ENCODE measurements around the gene CREB5. TPM values are rescaled to one million over a fixed set of nuclear protein-coding genes. Genes with fewer than 3 reads are reported as not detected.

CREB5 gene
- total RNA-seq, 1 donor from 2014 or later = 13.6 TPM

GRCh38 chr7:28418966-28419365 lies 6.6 kb downstream of the CREB5 start:
- no peaks in the 10 kb centered on the region for H3K9me3 Mint-ChIP-seq
- DNase-seq (ENCODE audit: low spot score in 2 of 2, unreplicated experiment in 2 of 2) = no peak
- no peak for TF ChIP-seq CTCF (IDR thresholded peaks at IDR 0.05; ENCODE audit: unreplicated experiment)
- no peak overlapping the region for H3K4me3 Mint-ChIP-seq
- H3K4me1 Mint-ChIP-seq = peaks cover under 1% of the 10 kb centered on the region
- peaks cover 27% of the 10 kb centered on the region for H3K27me3 Mint-ChIP-seq (ENCODE audit: low read depth)
- no peaks in the 10 kb centered on the region for H3K36me3 Mint-ChIP-seq
- no peak overlapping the region for H3K27ac Mint-ChIP-seq

GRCh38 chr7:28419716-28420115 lies 7.4 kb downstream of the CREB5 start:
- no peak overlapping the region for H3K4me3 Mint-ChIP-seq
- H3K36me3 Mint-ChIP-seq = no peaks in the 10 kb centered on the region
- DNase-seq (ENCODE audit: low spot score in 2 of 2, unreplicated experiment in 2 of 2) = no peak
- H3K4me1 Mint-ChIP-seq = peaks cover 2% of the 10 kb centered on the region
- no peak overlapping the region for H3K27ac Mint-ChIP-seq
- TF ChIP-seq CTCF (IDR thresholded peaks at IDR 0.05; ENCODE audit: unreplicated experiment) = no peak
- peaks cover 26% of the 10 kb centered on the region for H3K27me3 Mint-ChIP-seq (ENCODE audit: low read depth)
- no peaks in the 10 kb centered on the region for H3K9me3 Mint-ChIP-seq

- Mint-ChIP-seq H3K27me3 (ENCODE audit: low read depth) (peaks cover 3% of the 10 kb centered on the region), H3K4me3 (no peak overlapping the region), H3K4me1 (peaks cover 6% of the 10 kb centered on the region), H3K27ac (no peak overlapping the region), H3K9me3 (no peaks in the 10 kb centered on the region), H3K36me3 (no peaks in the 10 kb centered on the region)
- no peak for TF ChIP-seq CTCF (IDR thresholded peaks at IDR 0.05; ENCODE audit: unreplicated experiment)
- no peak for DNase-seq (ENCODE audit: low spot score in 2 of 2, unreplicated experiment in 2 of 2)
These were observed 10.8 kb downstream of the CREB5 start for GRCh38 chr7:28423112-28423511.

GRCh38 chr7:28423918-28424514 lies 11.7 kb downstream of the CREB5 start:
- H3K27me3 Mint-ChIP-seq (ENCODE audit: low read depth) = peaks cover 3% of the 10 kb centered on the region
- H3K4me1 Mint-ChIP-seq = peaks cover 6% of the 10 kb centered on the region
- H3K36me3 Mint-ChIP-seq = no peaks in the 10 kb centered on the region
- no peak overlapping the region for H3K4me3 Mint-ChIP-seq
- TF ChIP-seq CTCF (IDR thresholded peaks at IDR 0.05; ENCODE audit: unreplicated experiment) = no peak
- no peak for DNase-seq (ENCODE audit: low spot score in 2 of 2, unreplicated experiment in 2 of 2)
- H3K9me3 Mint-ChIP-seq = no peaks in the 10 kb centered on the region
- H3K27ac Mint-ChIP-seq = no peak overlapping the region

GRCh38 chr7:28425496-28425895 lies 13.2 kb downstream of the CREB5 start:
- TF ChIP-seq CTCF (IDR thresholded peaks at IDR 0.05; ENCODE audit: unreplicated experiment) = no peak
- no peak overlapping the region for H3K4me3 Mint-ChIP-seq
- H3K36me3 Mint-ChIP-seq = no peaks in the 10 kb centered on the region
- H3K9me3 Mint-ChIP-seq = no peaks in the 10 kb centered on the region
- DNase-seq (ENCODE audit: low spot score in 2 of 2, unreplicated experiment in 2 of 2) = no peak
- H3K27ac Mint-ChIP-seq = no peak overlapping the region
- peaks cover 6% of the 10 kb centered on the region for H3K4me1 Mint-ChIP-seq
- peaks cover 3% of the 10 kb centered on the region for H3K27me3 Mint-ChIP-seq (ENCODE audit: low read depth)

GRCh38 chr7:28427236-28427635 lies 14.9 kb downstream of the CREB5 start:
- peaks cover 12% of the 10 kb centered on the region for H3K4me1 Mint-ChIP-seq
- no peaks in the 10 kb centered on the region for H3K36me3 Mint-ChIP-seq
- H3K27ac Mint-ChIP-seq = no peak overlapping the region
- peaks cover 3% of the 10 kb centered on the region for H3K27me3 Mint-ChIP-seq (ENCODE audit: low read depth)
- H3K4me3 Mint-ChIP-seq = no peak overlapping the region
- TF ChIP-seq CTCF (IDR thresholded peaks at IDR 0.05; ENCODE audit: unreplicated experiment) = no peak
- no peak for DNase-seq (ENCODE audit: low spot score in 2 of 2, unreplicated experiment in 2 of 2)
- H3K9me3 Mint-ChIP-seq = no peaks in the 10 kb centered on the region

Measured in mesothelial cell of epicardium (in vitro differentiated cells).